ENCODE data around the gene CRYBG1.

GRCh38 chr6:106486236-106486635 lies 125.7 kb downstream of the CRYBG1 start:
- no peak for TF ChIP-seq CTCF (conservative IDR thresholded peaks at IDR 0.05; ENCODE audit: low read depth, low read length)
- no peak for TF ChIP-seq EZH2 (IDR thresholded peaks at IDR 0.05; ENCODE audit: low read length, unreplicated experiment)

All from PC-3 (cell line).